Suprapubic skin (tissue), 4 donors: ENCODE results near the gene FBXO21.

Experiments used
- EP300 ChIP-seq: sonication (generic); formaldehyde crosslinking; IDR thresholded peaks from one replicate; pipeline ENCODE4 v1.6.1; 2017; ENCODE audit warnings: antibody characterized with exemption
- POLR2A ChIP-seq, 2 donors: fragments of 450-650 bp; IDR thresholded peaks; one replicate each; pipeline ENCODE4 v1.6.1; 2017; ENCODE audit warnings: antibody characterized with exemption in 2 of 2, mild to moderate bottlenecking in 2 of 2, moderate library complexity in 2 of 2
- POLR2AphosphoS5 ChIP-seq, 3 donors: sonication (generic); formaldehyde crosslinking; IDR thresholded peaks; one replicate each; pipeline ENCODE4 v1.6.1; 2017; ENCODE audit warnings: antibody characterized with exemption in 3 of 3
- TF ChIP-seq, protein P1 (sequence below), 2 donors: fragments of 200-600 bp in 1 of 2; fragments of 450-650 bp in 1 of 2; sonication (generic) in 1 of 2; IDR thresholded peaks; one replicate each; pipeline ENCODE4 v1.5.1; 2016 to 2019; ENCODE audit warnings: antibody characterized with exemption in 2 of 2, mild to moderate bottlenecking in 1 of 2, moderate library complexity in 1 of 2

DNA sequence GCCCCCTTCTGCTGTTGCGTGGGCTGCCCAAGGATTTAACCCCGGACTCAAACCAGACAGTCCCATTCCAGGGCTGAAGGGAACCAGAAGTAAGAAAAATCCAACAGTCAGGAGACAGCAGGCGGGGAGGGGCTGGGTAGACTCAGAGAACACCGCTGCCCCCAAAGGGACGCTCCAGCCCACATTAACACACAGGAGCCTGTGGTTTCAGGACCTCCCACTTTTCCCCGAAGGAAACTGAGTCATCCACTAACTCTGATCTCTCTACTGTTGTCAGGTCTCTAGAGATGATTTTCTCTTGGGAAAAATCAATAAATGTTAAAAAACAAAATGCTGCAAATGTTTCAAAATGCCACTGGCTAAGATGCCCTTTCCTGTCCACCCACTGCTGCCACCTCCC is 41.6 kb downstream of the FBXO21 start:
- TF ChIP-seq POLR2AphosphoS5 (IDR thresholded peaks at IDR 0.05) (no peak), POLR2A (IDR thresholded peaks at IDR 0.05) (no peak), EP300 (no peak)
- TF ChIP-seq, protein P1, sequence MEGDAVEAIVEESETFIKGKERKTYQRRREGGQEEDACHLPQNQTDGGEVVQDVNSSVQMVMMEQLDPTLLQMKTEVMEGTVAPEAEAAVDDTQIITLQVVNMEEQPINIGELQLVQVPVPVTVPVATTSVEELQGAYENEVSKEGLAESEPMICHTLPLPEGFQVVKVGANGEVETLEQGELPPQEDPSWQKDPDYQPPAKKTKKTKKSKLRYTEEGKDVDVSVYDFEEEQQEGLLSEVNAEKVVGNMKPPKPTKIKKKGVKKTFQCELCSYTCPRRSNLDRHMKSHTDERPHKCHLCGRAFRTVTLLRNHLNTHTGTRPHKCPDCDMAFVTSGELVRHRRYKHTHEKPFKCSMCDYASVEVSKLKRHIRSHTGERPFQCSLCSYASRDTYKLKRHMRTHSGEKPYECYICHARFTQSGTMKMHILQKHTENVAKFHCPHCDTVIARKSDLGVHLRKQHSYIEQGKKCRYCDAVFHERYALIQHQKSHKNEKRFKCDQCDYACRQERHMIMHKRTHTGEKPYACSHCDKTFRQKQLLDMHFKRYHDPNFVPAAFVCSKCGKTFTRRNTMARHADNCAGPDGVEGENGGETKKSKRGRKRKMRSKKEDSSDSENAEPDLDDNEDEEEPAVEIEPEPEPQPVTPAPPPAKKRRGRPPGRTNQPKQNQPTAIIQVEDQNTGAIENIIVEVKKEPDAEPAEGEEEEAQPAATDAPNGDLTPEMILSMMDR (IDR thresholded peaks at IDR 0.05), result no peak
